ENCODE measurements around the gene ARMCX5. TPM values are rescaled to one million over a fixed set of nuclear protein-coding genes. Genes with fewer than 3 reads are reported as not detected.

ARMCX5 gene
- total and polyA plus RNA-seq, 2 of the 8 experiments (the other 6 are each of a cell fraction or from before 2014, with no cell fraction given) = 8.6 to 10.9 TPM

- 0% methylated on average over 4 of the region's 22 CpGs; no CpG with 5 or more reads in 1 of the 2 experiments for WGBS, 2 experiments (ENCODE audit: extremely low coverage in 1 of 2, insufficient coverage in 1 of 2, insufficient read length in 1 of 2, insufficient replicate concordance in 2 of 2, low coverage in 1 of 2, low lambda C conversion rate in 2 of 2, missing lambda C conversion rate in 1 of 2)
- Histone ChIP-seq H4K20me1 (replicated peaks in 1 of 2; ENCODE audit: control insufficient read depth in 1 of 2, insufficient read depth in 2 of 2, low read length in 2 of 2) (no peaks in the 10 kb centered on the region), H2AFZ (ENCODE audit: low read length) (no peak overlapping the region), H3K27ac (ENCODE audit: low read depth, low read length) (no peak overlapping the region), H3K4me1 (replicated peaks in 1 of 4; ENCODE audit: control insufficient read depth in 3 of 4, insufficient read depth in 4 of 4, low read length in 3 of 4) (peaks cover 0 to 2% (median 0%) of the 10 kb centered on the region in 4 experiments; a peak in 1 of 7 replicates), H3K27me3 (replicated peaks in 1 of 4; ENCODE audit: control insufficient read depth in 3 of 4, extremely low read depth in 1 of 4, insufficient read depth in 3 of 4, low read length in 3 of 4) (no peaks in the 10 kb centered on the region; a peak in 3 of 7 replicates), H3K79me1 (ENCODE audit: low read depth, low read length) (no peaks in the 10 kb centered on the region), H3K4me3 (ENCODE audit: extremely low read depth in 1 of 4, insufficient read depth in 2 of 4, low read depth in 3 of 4, low read length in 4 of 4) (peak overlapping the region; percentile 42 to 65 (median 49)), H4K91ac (replicated peaks; ENCODE audit: insufficient read length, low read length) (no peak overlapping the region), H3K56ac (replicated peaks; ENCODE audit: insufficient read length, low read depth, low read length) (no peak overlapping the region), H3K79me2 (ENCODE audit: control insufficient read depth in 1 of 2, insufficient read depth in 2 of 2, low read length in 2 of 2) (no peaks in the 10 kb centered on the region), H2BK12ac (ENCODE audit: low read depth, low read length) (no peak overlapping the region), H2AK5ac (ENCODE audit: low read depth, low read length) (no peak overlapping the region), H3K23me2 (ENCODE audit: low read depth, low read length) (peaks cover 3% of the 10 kb centered on the region; the same call in 1 of the 2 replicates), H2BK20ac (ENCODE audit: low read length) (no peak overlapping the region), H3K23ac (ENCODE audit: insufficient read length) (no peak overlapping the region), H3K4me2 (ENCODE audit: insufficient read depth in 1 of 2, low read depth in 2 of 2, low read length in 2 of 2) (peak overlapping the region; percentile 91 to 96), H3K36me3 (ENCODE audit: control insufficient read depth in 2 of 4, insufficient read depth in 4 of 4, low read length in 3 of 4) (no peaks in the 10 kb centered on the region), H3K9me3 (ENCODE audit: insufficient read depth in 2 of 2, low read depth in 1 of 2, low read length in 1 of 2) (no peaks in the 10 kb centered on the region), H3K9ac (replicated peaks in 1 of 4; ENCODE audit: extremely low read depth in 1 of 4, low read depth in 3 of 4, low read length in 3 of 4) (peak overlapping the region in 1 of 4 experiments; percentile 4; a peak in 1 of 7 replicates), H2BK120ac (replicated peaks; ENCODE audit: low read depth, low read length) (no peak overlapping the region), H4K5ac (ENCODE audit: insufficient read length, low read depth, low read length) (no peak overlapping the region), H3K4ac (replicated peaks; ENCODE audit: insufficient read length, low read depth, low read length) (no peak overlapping the region), H3K18ac (ENCODE audit: extremely low read depth, low read length) (no peak overlapping the region; the same call in 1 of the 2 replicates), H2BK15ac (ENCODE audit: low read length) (no peak overlapping the region), H4K8ac (ENCODE audit: extremely low read depth, insufficient read depth, low read length) (no peak overlapping the region), H2BK5ac (ENCODE audit: low read depth, low read length) (no peak overlapping the region), H3K14ac (ENCODE audit: insufficient read length) (no peak overlapping the region)
- FAIRE-seq = peak; percentile 89
- ChIA-PET POLR2A (ENCODE audit: partially characterized antibody) (no interaction called here), CTCF (ENCODE audit: partially characterized antibody) (interaction anchor here (1.9 kb wide), 1 partner anchor 9 kb away, joined by 5 read pairs; no protein-coding TSS in a partner anchor)
- peak in 1 of 2 experiments; percentile 47 for DNase-seq (ENCODE audit: low read depth in 1 of 2, low spot score in 2 of 2)
- no peak for TF ChIP-seq TAF1 (IDR thresholded peaks at IDR 0.05; ENCODE audit: low read depth, low read length)
- TF ChIP-seq FOSL1 (IDR thresholded peaks at IDR 0.05; ENCODE audit: insufficient read depth, low read depth, low read length) = no peak
- TF ChIP-seq BCL11A (IDR thresholded peaks at IDR 0.05; ENCODE audit: low read depth in 2 of 2, low read length in 2 of 2) = no peak
- no peak for TF ChIP-seq EZH2 (IDR thresholded peaks at IDR 0.05; ENCODE audit: low read depth, low read length, severe bottlenecking)
- TF ChIP-seq BACH1 (IDR thresholded peaks at IDR 0.05; ENCODE audit: low read length) = no peak
- no peak for TF ChIP-seq SIRT6 (IDR thresholded peaks at IDR 0.05; ENCODE audit: low read length)
- TF ChIP-seq POU5F1 (IDR thresholded peaks at IDR 0.05; ENCODE audit: low read depth, low read length) = no peak
- no peak for TF ChIP-seq EP300 (IDR thresholded peaks at IDR 0.05; ENCODE audit: borderline replicate concordance in 1 of 2, low read depth in 2 of 2, low read length in 2 of 2)
- TF ChIP-seq SP1 (IDR thresholded peaks at IDR 0.05; ENCODE audit: low read depth, low read length) = no peak
- TF ChIP-seq BRCA1 (IDR thresholded peaks at IDR 0.05; ENCODE audit: low read depth, low read length) = no peak
- TF ChIP-seq JUN (IDR thresholded peaks at IDR 0.05; ENCODE audit: low read depth, low read length) = no peak
- TF ChIP-seq ZNF274 (IDR thresholded peaks at IDR 0.05; ENCODE audit: borderline replicate concordance, extremely low read depth, low read length) = no peak
- no peak for TF ChIP-seq EGR1 (IDR thresholded peaks at IDR 0.05; ENCODE audit: borderline replicate concordance, low read depth, low read length)
- no peak for TF ChIP-seq PHF8 (conservative IDR thresholded peaks at IDR 0.05; ENCODE audit: low read depth, low read length)
Measured at GRCh38 chrX:102652031-102652688, 52.8 kb downstream of the ARMCX5 start.

Data from H1 (cell line).